ENCODE results near the gene LSM10.

The LSM10 gene

DNA sequence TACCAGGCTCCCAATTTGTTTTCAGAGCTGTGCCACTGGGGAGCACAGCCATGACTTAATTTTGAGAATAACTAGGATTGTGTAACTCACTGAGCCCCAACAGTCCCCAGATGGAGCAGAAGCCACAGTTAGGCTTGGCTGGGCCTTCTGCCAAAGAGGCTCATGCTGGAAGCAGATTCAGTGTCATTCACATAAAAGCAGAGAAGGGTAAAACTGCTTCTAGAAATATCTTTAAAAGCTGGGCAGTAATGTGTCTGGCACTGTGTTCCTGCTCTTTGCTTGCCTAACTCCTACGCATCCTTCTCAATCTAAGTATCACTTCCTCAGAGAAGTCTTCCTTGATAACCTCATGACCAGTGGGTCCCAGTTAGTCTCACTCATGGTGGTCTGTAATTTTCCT, 32.3 kb downstream of the LSM10 start:
- TF ChIP-seq, protein P1, sequence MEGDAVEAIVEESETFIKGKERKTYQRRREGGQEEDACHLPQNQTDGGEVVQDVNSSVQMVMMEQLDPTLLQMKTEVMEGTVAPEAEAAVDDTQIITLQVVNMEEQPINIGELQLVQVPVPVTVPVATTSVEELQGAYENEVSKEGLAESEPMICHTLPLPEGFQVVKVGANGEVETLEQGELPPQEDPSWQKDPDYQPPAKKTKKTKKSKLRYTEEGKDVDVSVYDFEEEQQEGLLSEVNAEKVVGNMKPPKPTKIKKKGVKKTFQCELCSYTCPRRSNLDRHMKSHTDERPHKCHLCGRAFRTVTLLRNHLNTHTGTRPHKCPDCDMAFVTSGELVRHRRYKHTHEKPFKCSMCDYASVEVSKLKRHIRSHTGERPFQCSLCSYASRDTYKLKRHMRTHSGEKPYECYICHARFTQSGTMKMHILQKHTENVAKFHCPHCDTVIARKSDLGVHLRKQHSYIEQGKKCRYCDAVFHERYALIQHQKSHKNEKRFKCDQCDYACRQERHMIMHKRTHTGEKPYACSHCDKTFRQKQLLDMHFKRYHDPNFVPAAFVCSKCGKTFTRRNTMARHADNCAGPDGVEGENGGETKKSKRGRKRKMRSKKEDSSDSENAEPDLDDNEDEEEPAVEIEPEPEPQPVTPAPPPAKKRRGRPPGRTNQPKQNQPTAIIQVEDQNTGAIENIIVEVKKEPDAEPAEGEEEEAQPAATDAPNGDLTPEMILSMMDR (IDR thresholded peaks at IDR 0.05; ENCODE audit: insufficient read depth, low read depth, low read length, missing control alignments), result no peak
- DNase-seq (ENCODE audit: low read depth), result no peak
- H3K4me3 ChIP-seq (ENCODE audit: low read depth, low read length), result no peak overlapping the region

DNA sequence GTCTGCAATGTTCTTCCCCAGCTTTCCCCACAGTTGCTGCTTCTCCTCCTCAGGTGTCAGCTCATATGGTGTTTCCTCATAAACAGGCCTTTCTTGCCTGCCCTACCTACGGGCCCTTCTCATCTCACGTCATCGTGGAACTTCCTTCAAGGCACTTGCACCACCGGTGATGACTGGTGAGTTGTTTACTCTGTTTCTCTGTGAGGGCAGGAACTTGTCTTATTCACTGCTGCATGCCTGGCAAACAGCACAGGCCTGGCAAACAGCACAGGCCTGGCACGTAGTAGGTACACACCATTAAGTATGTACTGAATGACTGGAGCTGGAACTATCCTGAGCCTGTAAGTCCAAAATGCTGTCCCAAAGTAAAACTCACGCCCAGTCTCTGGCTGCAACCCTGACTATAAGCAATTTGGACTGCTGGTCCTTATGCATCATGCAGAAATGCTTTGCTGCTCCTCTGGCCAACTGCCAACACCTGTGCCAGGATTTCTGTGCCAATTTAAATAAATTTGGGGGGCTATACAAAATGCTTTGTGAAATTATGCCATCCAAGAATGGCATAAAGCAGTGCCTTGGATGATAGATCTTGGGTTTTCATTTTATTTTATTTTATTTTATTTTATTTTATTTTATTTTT, 37.7 kb downstream of the LSM10 start:
- no peak for DNase-seq (ENCODE audit: low read depth)
- H3K4me3 ChIP-seq (ENCODE audit: low read depth, low read length), result no peak overlapping the region
- TF ChIP-seq, protein P1 (IDR thresholded peaks at IDR 0.05; ENCODE audit: insufficient read depth, low read depth, low read length, missing control alignments), result no peak

DNA sequence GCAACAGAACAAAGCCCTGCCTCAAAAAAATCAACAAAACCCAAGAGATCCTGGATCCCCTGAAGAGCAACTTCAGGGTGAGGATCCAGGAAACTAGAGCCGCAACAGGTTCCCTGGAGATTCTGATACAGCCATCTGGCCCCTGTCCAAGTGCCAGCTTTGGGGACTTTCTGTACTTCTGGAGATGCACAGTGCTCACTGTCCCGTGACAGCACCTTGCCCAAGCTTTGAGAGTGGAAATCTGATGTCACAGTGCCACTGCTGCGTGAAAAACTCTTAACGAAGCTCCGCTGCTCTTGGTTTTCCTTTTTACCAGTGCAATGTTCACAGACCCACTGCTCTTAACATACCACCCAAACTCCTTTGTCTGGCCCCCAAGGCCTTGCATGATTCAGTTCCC, 38.3 kb downstream of the LSM10 start:
- no peak for DNase-seq (ENCODE audit: low read depth)
- no peak overlapping the region for H3K4me3 ChIP-seq (ENCODE audit: low read depth, low read length)
- TF ChIP-seq, protein P1 (IDR thresholded peaks at IDR 0.05; ENCODE audit: insufficient read depth, low read depth, low read length, missing control alignments), result no peak

DNA sequence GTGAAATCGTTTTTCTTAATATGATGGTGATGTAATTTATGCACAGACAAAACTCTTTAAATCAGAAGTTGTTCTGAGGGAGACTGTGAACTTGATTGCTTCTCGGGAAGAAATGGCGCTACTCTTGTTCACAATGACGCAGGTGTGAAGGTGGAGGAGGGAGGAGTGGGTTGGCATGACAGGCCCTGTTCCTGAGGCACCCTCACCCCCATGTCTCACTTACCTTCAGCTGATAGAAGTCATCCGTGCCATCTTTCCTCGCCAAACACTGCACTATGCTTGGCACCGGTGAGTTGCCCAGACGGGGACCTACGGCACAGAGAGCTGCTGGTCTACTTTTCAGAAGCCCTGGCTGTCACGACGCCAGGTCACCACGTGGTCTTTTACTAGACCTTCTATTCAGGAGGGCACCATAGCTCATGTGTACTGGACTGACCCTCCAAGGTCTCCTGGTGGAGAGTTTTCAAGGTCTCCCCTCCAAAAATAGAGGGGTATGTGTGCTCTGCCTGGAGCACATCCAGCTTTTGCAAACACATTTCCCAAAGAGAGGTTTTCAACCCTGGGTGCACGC, 39.1 kb downstream of the LSM10 start:
- TF ChIP-seq, protein P1 (IDR thresholded peaks at IDR 0.05; ENCODE audit: insufficient read depth, low read depth, low read length, missing control alignments), result no peak
- no peak overlapping the region for H3K4me3 ChIP-seq (ENCODE audit: low read depth, low read length)
- DNase-seq (ENCODE audit: low read depth), result no peak

DNA sequence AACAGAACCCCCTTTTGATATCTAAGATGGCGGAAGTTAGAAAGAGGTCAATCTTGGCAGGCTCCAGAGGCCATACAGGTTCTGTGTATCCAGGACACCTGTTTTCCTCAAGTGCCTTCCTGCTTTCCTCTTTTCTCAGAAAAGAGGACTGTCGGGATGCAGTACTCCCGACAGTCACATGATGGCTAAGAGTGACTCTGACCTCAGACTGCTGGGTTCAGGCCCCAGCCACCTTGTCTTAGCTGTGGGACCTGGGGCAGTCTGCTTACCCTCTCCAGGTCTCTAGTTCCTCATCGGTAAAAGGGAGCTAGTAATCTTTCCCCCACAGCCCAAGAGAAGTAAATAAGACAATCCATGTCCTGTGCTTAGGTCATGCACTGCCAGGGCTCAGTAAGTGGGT, 41.9 kb downstream of the LSM10 start:
- TF ChIP-seq, protein P1 (IDR thresholded peaks at IDR 0.05; ENCODE audit: insufficient read depth, low read depth, low read length, missing control alignments), result no peak
- DNase-seq (ENCODE audit: low read depth), result no peak
- no peak overlapping the region for H3K4me3 ChIP-seq (ENCODE audit: low read depth, low read length)

DNA sequence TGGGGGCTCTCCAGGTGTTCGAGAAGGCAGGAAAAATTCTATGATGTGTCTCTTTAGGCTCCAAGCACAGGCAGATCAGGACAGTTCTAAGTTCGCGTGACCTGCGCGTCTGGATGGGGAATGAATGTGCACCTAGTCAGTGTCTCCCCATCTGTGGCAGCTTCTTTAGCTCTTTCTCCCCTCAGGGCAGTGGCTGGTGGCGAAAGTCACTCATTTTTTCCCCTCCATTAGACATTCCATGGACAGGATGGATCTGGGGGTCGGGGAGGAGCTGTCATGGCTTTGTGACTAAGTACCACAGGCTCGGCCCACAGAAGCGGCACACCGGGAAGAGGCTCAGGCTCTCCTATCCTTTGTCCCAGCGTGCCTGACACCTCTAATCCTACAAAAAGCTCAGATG, 43.2 kb downstream of the LSM10 start:
- no peak for DNase-seq (ENCODE audit: low read depth)
- TF ChIP-seq, protein P1 (IDR thresholded peaks at IDR 0.05; ENCODE audit: insufficient read depth, low read depth, low read length, missing control alignments), result no peak
- H3K4me3 ChIP-seq (ENCODE audit: low read depth, low read length), result no peak overlapping the region
